ENCODE results near the gene ZNF763.
"Not testable (repeated sequence)": the region's sequence is repeated elsewhere in the genome, so short reads cannot be mapped to it uniquely, and the experiment has no call there.

Gene ZNF763

GRCh38 chr19:11942008-11942842 is 22.6 kb upstream of the ZNF763 start:
- Histone ChIP-seq H3K27ac (no peak overlapping the region), H3K4me2 (ENCODE audit: low read length) (no peak overlapping the region), H3K27me3 (ENCODE audit: control insufficient read depth, insufficient read depth, low read length) (no peaks in the 10 kb centered on the region), H3K4me1 (no peaks in the 10 kb centered on the region), H2AFZ (no peak overlapping the region), H3K79me2 (peaks cover 38% of the 10 kb centered on the region), H3K4me3 (ENCODE audit: low read depth, low read length) (no peak overlapping the region), H3K9ac (no peak overlapping the region), H3K36me3 (ENCODE audit: control insufficient read depth, insufficient read depth, low read length) (peaks cover 4% of the 10 kb centered on the region), H3K9me3 (ENCODE audit: control insufficient read depth, low read length) (no peaks in the 10 kb centered on the region)
- TF ChIP-seq CTCF (IDR thresholded peaks at IDR 0.05), result no peak

- no peak for TF ChIP-seq CTCF (IDR thresholded peaks at IDR 0.05)
- H3K9ac ChIP-seq, result no peak overlapping the region
- no peaks in the 10 kb centered on the region for H3K9me3 ChIP-seq (ENCODE audit: control insufficient read depth, low read length)
- no peaks in the 10 kb centered on the region for H3K4me1 ChIP-seq
- H3K36me3 ChIP-seq (ENCODE audit: control insufficient read depth, insufficient read depth, low read length), result peaks cover 9% of the 10 kb centered on the region
- H2AFZ ChIP-seq, result no peak overlapping the region
- H3K4me3 ChIP-seq (ENCODE audit: low read depth, low read length), result no peak overlapping the region
- H3K79me2 ChIP-seq, result peaks cover 35% of the 10 kb centered on the region
- no peak overlapping the region for H3K4me2 ChIP-seq (ENCODE audit: low read length)
- H3K27me3 ChIP-seq (ENCODE audit: control insufficient read depth, insufficient read depth, low read length), result no peaks in the 10 kb centered on the region
- no peak overlapping the region for H3K27ac ChIP-seq
Observed at GRCh38 chr19:11942843-11943108, 22.1 kb upstream of the ZNF763 start.

- Histone ChIP-seq H3K4me2 (ENCODE audit: low read length) (no peak overlapping the region), H3K36me3 (ENCODE audit: control insufficient read depth, insufficient read depth, low read length) (peaks cover 23% of the 10 kb centered on the region), H3K79me2 (peaks cover 27% of the 10 kb centered on the region), H3K4me3 (ENCODE audit: low read depth, low read length) (no peak overlapping the region), H3K4me1 (no peaks in the 10 kb centered on the region), H3K9ac (no peak overlapping the region), H2AFZ (no peak overlapping the region), H3K27me3 (ENCODE audit: control insufficient read depth, insufficient read depth, low read length) (no peaks in the 10 kb centered on the region), H3K9me3 (ENCODE audit: control insufficient read depth, low read length) (peaks cover 11% of the 10 kb centered on the region), H3K27ac (no peak overlapping the region)
- TF ChIP-seq CTCF (IDR thresholded peaks at IDR 0.05), result no peak
Observed at GRCh38 chr19:11944656-11945055, 20.2 kb upstream of the ZNF763 start.

- H2AFZ ChIP-seq, result no peak overlapping the region
- H3K27ac ChIP-seq, result no peak overlapping the region
- H3K4me3 ChIP-seq (ENCODE audit: low read depth, low read length), result no peak overlapping the region
- no peaks in the 10 kb centered on the region for H3K27me3 ChIP-seq (ENCODE audit: control insufficient read depth, insufficient read depth, low read length)
- no peak for TF ChIP-seq CTCF (IDR thresholded peaks at IDR 0.05)
- peaks cover 32% of the 10 kb centered on the region for H3K36me3 ChIP-seq (ENCODE audit: control insufficient read depth, insufficient read depth, low read length)
- H3K9ac ChIP-seq, result no peak overlapping the region
- peaks cover 2% of the 10 kb centered on the region for H3K79me2 ChIP-seq
- no peak overlapping the region for H3K4me2 ChIP-seq (ENCODE audit: low read length)
- H3K4me1 ChIP-seq, result no peaks in the 10 kb centered on the region
- peaks cover 20% of the 10 kb centered on the region for H3K9me3 ChIP-seq (ENCODE audit: control insufficient read depth, low read length)
Observed at GRCh38 chr19:11948646-11949045, 16.2 kb upstream of the ZNF763 start.

GRCh38 chr19:11949201-11949600 is 15.6 kb upstream of the ZNF763 start:
- no peaks in the 10 kb centered on the region for H3K4me1 ChIP-seq
- peaks cover 20% of the 10 kb centered on the region for H3K9me3 ChIP-seq (ENCODE audit: control insufficient read depth, low read length)
- H3K9ac ChIP-seq, result no peak overlapping the region
- no peak overlapping the region for H2AFZ ChIP-seq
- no peak for TF ChIP-seq CTCF (IDR thresholded peaks at IDR 0.05)
- H3K79me2 ChIP-seq, result no peaks in the 10 kb centered on the region
- H3K4me3 ChIP-seq (ENCODE audit: low read depth, low read length), result no peak overlapping the region
- H3K27me3 ChIP-seq (ENCODE audit: control insufficient read depth, insufficient read depth, low read length), result no peaks in the 10 kb centered on the region
- H3K27ac ChIP-seq, result no peak overlapping the region
- H3K4me2 ChIP-seq (ENCODE audit: low read length), result no peak overlapping the region
- H3K36me3 ChIP-seq (ENCODE audit: control insufficient read depth, insufficient read depth, low read length), result peaks cover 32% of the 10 kb centered on the region

GRCh38 chr19:11949614-11950080 is 15.2 kb upstream of the ZNF763 start:
- H3K79me2 ChIP-seq, H3K9ac ChIP-seq: not testable (repeated sequence)
- peaks cover 20% of the 10 kb centered on the region for H3K9me3 ChIP-seq (ENCODE audit: control insufficient read depth, low read length)

More at GRCh38 chr19:11949614-11950080, 15.2 kb upstream of the ZNF763 start:
- H2AFZ ChIP-seq; H3K27ac ChIP-seq; H3K4me2 ChIP-seq (ENCODE audit: low read length); H3K4me1 ChIP-seq; H3K27me3 ChIP-seq (ENCODE audit: control insufficient read depth, insufficient read depth, low read length); H3K4me3 ChIP-seq (ENCODE audit: low read depth, low read length): not testable (repeated sequence)
- H3K36me3 ChIP-seq (ENCODE audit: control insufficient read depth, insufficient read depth, low read length), result peaks cover 32% of the 10 kb centered on the region
